Fibroblast of pulmonary artery (primary cell): Measurements from ENCODE around the gene MKKS.

ENCODE experiments used
- DNase-seq: peaks from one replicate; pipeline ENCODE4 v3.0.0-alpha.2; 2010; ENCODE audit warnings: low read depth
- H3K4me3 ChIP-seq: replicated peaks from 2 replicates; pipeline ENCODE4 v1.5.1; 2011; ENCODE audit warnings: low read depth, mild to moderate bottlenecking, control low read depth, low read length, moderate library complexity
- TF ChIP-seq, protein P1 (sequence below): IDR thresholded peaks from 2 replicates; pipeline ENCODE4 v1.5.1; 2011; ENCODE audit warnings: mild to moderate bottlenecking, control low read depth, low read length, inconsistent platforms; ENCODE audit errors: missing control alignments

Gene MKKS

DNA sequence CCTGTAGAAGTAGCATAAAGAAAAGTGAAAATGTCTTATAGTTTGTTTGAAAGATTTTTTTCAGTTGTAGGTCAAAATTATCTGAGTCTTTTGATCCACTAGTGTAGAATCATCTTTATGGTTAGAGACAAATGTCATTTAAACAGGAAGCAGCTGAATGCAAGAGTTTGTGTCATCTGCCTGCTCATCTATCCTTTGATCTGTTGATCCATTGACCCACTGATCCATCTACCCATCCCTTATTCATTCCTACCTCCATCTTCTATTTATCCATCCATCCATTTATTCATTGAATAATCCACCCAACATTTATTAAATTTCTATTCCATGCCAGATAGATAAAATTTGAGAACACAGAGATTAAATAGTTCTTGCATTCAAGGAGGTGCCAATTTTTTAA, 62.6 kb downstream of the MKKS start:
- no peak overlapping the region for H3K4me3 ChIP-seq
- TF ChIP-seq, protein P1, sequence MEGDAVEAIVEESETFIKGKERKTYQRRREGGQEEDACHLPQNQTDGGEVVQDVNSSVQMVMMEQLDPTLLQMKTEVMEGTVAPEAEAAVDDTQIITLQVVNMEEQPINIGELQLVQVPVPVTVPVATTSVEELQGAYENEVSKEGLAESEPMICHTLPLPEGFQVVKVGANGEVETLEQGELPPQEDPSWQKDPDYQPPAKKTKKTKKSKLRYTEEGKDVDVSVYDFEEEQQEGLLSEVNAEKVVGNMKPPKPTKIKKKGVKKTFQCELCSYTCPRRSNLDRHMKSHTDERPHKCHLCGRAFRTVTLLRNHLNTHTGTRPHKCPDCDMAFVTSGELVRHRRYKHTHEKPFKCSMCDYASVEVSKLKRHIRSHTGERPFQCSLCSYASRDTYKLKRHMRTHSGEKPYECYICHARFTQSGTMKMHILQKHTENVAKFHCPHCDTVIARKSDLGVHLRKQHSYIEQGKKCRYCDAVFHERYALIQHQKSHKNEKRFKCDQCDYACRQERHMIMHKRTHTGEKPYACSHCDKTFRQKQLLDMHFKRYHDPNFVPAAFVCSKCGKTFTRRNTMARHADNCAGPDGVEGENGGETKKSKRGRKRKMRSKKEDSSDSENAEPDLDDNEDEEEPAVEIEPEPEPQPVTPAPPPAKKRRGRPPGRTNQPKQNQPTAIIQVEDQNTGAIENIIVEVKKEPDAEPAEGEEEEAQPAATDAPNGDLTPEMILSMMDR, result no peak
- DNase-seq, result no peak

DNA sequence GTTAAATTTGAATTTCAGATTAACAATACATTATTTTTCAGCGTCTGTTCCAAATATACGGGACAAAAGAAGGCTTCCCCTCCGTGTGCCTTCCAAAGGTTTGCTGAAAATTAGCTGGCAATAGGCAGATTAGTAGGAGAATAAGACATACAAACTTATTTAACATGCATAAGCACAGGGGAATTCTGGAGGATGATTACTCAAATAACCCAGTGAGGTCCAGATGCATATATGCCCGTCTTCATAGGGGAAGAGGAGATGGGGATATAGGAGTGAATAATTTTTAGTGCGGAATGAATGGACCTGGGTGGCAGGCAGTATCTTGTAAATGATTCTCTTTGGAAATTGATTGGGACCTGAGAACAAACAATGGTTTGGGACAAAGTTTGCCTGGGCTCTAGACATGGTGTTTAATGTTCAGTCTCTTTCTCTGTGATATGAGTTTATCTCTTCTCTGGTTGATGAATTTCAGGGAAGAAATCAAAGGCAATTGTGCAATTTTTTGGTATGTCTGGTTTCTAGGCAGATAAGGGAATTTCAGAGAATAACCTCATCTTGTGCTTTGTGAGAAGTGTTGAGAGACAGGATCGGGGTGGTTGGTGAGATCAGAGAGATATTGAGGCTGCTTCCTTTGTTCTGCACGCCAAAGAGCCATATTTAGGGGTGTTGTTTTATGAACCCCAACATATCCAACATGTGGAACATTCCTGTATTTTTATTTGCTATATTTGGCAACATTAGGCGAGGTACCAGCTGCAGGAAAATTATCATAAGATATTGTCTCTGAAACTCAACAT, 63.7 kb downstream of the MKKS start:
- peak; percentile 31 for DNase-seq
- no peak overlapping the region for H3K4me3 ChIP-seq
- TF ChIP-seq, protein P1, result no peak

DNA sequence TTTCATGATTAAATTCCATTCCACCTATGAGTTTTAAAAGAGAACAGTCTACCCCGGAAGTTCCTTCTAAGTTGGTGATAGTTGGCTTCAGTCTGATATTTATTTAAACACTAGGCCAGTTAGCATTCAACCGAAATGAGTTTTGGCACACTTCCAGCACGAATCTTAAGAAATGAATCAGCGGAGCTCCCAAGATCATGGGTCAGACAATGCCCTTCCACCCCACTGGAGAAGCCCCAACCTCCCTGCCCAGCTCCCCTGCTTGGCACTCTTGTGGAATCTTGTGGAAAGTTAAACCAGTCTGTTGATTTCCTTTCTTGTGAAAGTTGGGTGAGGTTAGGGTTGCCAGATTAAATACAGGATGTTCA, 64.3 kb downstream of the MKKS start:
- no peak overlapping the region for H3K4me3 ChIP-seq
- TF ChIP-seq, protein P1, result no peak
- peak; percentile 58 for DNase-seq

DNA sequence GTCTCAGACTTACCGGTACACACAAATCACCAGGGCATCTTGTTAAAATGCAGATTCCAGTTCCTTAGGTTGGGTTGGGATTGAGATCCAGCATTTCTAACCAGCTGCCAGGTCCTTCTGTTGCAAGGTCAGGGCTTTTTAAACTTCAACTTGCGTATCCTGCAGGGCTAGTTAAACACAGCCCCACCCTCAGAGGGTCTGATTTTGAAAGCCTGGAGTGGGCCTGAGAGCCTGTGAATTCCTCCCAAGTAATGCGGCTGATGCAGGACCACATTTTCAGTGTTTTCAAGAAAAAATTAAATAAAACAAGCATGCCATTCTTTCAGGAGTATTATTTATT, 65.3 kb downstream of the MKKS start:
- no peak for DNase-seq
- no peak overlapping the region for H3K4me3 ChIP-seq
- TF ChIP-seq, protein P1, result no peak

DNA sequence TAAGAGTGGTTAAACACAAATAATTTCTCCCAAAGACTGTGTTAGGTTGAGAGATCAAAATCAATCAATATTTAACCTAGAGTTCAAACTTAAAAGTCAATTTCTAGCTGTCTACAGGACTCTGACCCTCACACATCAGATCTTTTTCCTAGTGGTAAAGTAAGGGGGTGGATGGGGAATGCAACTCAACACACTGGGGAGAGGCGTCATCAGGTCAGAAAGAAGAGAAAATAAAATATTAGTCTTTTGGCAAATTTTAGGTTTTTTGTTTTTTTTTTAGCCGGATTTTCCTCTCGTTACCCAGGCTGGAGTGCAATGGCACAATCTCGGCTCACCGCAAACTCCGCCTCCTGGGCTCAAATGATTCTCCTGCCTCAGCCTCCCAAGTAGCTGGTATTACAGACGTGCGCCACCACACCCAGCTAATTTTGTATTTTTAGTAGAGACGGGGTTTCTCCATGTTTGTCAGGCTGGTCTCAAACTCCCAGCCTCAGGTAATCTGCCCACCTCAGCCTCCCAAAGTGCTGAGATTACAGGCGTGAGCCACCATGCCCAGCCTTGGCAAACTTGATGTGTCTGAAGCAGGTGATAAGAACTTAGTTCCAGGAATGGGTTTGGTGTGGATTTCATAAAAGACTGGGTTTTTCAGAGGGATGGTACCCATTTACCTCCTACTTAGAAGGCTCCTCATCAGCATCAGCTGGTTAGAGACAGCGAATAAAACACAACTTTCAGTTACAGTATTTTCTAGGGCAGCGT, 65.9 kb downstream of the MKKS start:
- no peak for DNase-seq
- no peak overlapping the region for H3K4me3 ChIP-seq
- TF ChIP-seq, protein P1, result no peak

DNA sequence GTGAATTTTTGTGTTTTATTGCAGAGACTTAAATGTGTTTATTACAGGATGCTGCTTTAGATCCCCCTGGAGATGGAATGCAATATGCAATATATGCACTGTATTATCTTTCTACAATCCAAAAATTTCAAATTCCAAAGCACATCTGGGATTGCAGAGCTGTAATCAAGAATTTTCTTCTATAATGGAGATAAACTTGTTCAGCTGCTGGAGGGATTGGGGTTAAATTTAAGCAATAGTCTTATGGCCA, 66.4 kb downstream of the MKKS start:
- H3K4me3 ChIP-seq, result no peak overlapping the region
- TF ChIP-seq, protein P1, result no peak
- no peak for DNase-seq
